Measurements from ENCODE around the gene TMEM187.

DNA sequence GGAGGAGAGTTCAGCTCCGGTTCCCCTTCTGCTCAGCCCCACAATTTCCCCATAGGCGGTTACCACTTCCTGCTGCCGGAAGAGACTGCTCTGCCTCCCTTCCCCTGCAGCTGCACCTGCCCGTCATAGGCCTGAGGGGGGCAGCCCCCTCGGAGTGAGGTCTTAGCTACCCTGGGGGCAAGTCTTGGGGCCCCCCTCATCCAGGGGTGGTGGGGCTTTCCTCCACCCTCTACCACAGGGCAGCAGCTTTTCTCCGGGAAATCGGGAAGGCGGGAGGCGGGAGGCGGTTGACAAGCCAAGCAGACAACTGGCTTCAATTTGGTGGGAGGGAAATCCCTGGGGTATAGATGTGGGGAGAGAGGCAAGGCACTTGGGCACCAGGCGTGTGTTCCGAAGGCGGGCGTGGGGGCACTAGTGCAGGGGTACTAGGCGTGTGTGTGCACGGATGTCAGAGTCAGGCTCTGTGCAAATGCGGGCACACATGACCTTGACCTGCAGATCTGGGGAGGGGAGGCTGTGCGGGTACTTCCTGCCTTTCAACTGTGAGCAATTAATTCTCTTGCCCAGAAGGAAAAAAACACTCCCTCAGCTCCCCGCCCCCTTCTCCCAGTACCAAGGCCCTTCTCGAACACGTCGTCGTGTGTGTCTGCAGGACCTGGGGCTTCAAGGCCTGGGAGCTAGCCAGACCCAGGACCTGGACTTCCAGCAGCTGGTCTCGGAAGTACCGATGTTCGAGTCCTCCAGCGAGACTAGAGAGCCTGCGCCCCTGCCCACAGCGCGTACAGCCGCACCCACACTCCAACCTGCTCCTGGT is 45.5 kb upstream of the TMEM187 start:
- no peak for TF ChIP-seq CTCF (IDR thresholded peaks at IDR 0.05)
- TF ChIP-seq POLR2A (IDR thresholded peaks at IDR 0.05), result no peak

All from heart left ventricle (tissue), 13 donors.